COLO829 (cell line): ENCODE data around the gene MLPH.
"Not testable (repeated sequence)": the region's sequence is repeated elsewhere in the genome, so short reads cannot be mapped to it uniquely, and the experiment has no call there.

Source experiments
- DNase-seq: peaks from one replicate; pipeline ENCODE4 v3.0.0; 2012; ENCODE audit warnings: low spot score

MLPH gene

DNA sequence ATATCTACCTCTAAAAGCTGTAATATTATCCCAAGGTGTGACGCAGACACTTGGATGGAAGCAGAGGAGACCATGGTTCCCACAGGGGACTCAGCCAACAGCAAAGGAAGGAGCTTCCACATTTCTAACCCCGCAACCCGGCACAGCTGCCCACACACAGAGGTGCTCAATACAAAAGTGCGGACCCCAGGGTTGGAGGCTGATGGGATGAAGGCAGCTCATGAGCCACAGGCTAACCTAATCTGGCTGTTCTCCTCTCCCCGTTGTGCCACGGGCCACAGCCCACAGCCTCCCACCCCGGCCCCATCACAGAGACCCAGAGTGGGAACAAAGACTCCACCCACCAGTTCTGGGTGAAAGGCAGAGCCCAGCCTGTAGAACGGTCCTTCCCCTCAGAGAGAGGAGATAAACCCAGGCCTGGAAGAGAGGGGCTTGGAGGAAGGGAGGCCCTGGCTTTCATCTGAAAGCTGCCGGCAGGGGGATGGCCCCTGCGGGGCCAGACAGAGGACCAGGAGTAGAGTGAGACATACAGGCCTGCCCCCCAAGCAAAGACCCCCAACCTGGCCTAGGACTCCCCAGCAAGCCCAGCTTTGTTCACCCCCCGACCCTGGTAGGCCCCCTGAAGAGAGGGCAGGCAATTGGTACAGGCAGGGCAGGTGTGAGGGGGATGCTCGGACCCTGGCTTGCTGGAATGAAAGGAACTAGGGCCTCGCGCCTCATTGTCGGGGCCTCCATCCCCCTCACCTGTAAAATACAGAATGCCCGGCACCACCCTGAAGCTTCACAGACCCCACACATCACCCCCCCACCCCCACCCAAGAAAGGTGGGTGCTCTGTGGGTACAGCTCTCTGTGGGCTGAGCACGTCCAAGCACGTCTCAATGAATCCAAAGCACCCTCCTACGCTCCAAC lies 96.6 kb downstream of the MLPH start:
- no peak for DNase-seq

DNA sequence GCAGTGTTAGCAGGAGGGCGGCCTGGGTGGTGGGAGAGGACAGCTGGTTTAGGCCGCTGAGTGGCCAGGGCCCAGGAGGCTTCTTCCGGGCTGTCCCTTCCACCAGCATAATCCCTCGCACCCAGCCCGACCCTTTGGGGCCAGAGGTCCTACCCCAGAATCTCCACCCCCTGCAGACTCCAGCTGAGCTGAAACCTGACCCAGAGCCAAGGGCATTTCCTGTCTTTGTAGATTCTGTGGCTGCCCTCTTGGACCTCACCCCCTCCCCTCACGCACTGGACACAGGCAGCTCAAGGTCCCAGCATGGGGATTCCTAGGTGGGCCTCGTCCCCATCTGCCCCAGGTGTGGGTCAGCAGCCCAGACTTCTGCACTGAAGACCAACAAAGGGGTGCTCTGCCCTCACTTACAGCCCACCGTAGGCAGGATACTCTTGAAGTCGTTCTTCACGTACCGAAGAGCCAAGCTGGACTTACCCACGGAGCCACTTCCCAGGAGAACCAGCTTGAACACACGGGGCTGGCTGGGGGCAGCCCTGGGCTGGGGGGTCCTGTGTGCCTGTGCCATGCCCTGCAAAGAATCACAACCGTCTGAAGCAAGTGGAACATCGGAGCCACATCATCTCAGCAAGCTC lies 98.7 kb downstream of the MLPH start:
- DNase-seq: no peak

DNA sequence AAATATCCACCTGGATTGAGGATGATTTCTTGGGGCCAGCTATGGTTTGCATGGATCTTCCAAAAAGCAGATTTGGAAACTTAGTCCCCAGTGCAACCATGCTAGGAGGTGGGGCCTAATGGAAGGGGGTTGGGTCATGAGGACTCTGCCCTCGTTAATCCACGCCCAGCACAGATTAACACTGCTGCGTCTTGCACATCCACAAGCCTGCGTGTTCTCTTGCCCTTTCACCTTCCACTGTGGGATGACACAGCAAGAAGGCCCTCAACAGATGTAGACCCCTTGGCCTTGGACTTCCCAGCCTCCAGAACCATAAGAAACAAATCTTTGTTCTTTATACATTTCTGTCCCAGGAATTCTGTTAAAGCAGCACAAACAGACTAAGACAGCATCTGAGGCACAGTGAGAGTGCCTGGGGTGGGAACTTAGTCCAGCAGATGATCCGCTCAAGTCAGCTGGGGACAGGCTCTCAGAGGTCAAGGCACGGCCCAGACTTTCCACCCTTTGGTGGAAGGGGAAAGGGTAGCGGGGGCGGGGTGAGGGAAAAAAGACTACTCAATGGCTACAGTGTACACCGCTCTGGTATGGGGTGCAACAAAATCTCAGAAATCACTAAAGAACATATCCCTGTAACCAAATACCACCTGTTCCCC lies 101.1 kb downstream of the MLPH start:
- no peak for DNase-seq

DNA sequence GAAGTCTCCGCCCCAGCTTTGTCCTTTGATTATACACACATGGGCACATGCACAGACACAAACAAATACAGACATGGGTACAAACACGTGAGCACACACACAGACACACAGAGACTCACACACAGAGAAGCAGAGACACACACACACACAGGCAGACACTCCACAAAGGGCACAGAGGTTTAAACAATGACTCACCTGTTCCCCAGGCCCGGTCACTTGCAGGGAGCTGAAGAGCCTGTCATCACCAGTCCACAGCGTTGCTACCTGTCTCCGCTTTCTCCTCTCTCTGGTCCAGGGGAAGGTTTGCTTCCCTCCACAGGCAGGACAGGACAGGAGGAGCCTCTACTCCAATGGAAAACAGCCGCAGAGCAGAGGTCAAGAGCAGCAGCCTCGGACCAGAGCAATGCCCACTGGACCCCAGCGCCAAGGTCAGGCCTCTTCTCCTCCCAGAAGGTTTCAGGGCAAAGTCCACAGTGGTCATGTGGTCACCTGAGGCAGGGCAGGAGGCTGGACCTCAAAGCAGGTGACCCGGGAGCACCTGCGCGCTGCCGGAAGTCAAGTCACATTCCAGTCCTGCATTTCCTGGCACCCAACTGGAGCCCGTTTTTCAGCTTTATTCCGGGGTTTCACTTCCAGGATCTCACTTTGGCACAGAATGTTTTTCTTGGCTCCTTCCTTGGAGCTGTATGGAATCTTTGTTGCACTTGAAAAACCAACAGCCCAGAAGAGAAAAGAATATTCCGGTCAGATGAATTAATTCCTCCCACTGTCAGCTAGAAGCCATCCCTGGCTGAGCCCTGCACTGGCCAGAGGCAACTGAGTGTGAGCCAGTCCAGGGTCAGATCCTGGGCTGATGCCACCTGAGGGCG lies 103.5 kb downstream of the MLPH start, which contains the start of gene RAB17:
TSS of gene RAB17 (minus strand) at position 463 of the 869 bp plus-strand sequence. CDS start 4,580 bp downstream, outside the sequence.
- peak; percentile 40 for DNase-seq

DNA sequence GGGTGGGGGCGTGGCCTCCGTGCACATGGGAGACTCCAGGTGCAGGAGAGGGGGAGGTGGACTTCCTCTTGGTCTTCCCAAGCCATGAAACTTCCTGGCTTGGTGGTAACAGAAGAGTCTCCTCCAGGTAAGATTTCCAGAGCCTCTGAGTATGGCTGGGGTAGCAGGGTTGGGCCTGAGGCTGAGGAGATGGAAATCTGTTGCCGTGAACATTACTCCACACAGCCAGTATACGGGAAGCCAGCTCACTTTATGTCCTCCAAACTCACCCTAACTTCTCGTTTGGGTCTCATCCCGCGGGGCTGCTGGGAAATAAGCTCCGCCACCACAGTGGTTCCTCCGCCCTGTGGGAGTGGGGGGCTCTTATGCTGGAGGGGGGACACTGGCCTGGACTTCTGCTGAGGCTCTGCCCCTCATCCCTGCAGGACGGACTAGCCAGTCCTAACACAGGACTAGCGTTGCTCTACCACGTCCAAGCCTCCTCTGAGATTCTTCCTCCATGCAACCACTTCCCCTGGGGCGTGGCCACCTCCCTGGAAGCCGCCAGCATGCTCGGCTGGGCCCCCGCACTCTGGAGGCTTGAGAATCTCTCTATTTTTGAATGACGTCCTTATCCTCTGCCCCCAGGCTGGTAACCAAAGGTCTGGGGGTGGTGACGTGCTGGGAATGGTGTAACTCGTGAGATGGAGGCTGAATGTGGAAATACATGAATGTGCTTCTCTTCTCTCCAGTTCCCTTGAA lies 104.3 kb downstream of the MLPH start:
- peak; percentile 83 for DNase-seq

DNA sequence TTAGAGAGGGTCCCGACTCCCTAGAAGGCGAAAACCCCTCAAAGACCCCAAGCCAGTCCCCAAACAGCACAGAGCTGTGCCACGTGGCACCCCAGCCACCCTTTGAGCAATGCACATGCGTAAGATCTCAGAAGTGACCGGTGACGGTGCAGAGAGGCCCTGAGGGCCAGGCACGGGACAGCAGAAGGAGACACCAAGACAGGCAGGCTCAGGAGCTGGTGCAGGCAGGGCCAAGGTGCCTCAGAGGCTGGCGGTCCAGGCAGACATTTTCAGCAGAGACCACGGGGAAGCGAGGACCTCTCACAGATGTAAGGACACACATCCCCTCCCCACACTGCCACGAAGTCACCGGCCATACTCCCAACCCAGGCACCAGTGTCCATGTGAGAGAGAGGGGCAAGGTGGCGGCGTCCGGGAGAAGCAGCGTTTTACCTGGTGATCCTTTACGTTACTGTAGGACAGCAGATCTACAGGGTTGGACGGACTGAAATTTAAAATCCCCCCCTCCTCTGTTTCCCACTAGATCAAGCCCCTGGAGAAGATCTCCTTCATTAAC lies 105.5 kb downstream of the MLPH start:
- no peak for DNase-seq

DNA sequence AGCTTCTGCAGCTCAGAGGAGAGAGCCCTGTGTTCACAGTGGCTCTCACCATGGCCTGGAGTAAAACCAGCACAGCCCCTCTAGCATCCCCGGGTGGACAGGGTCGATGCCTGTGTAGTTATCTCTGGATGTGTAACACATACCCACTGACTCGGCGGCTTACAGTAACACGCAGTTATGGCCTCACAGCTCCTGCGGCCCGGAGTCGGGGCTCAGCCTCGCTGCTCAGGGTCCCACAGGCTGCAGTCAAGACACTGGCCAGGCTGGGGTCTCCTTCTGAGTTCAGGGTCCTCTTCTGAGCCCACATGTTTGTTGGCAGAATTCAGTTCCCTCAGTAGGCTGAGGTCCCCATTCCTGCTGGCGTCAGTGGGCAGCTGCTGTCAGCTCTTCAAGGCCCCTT lies 106.0 kb downstream of the MLPH start:
- DNase-seq: no peak

DNA sequence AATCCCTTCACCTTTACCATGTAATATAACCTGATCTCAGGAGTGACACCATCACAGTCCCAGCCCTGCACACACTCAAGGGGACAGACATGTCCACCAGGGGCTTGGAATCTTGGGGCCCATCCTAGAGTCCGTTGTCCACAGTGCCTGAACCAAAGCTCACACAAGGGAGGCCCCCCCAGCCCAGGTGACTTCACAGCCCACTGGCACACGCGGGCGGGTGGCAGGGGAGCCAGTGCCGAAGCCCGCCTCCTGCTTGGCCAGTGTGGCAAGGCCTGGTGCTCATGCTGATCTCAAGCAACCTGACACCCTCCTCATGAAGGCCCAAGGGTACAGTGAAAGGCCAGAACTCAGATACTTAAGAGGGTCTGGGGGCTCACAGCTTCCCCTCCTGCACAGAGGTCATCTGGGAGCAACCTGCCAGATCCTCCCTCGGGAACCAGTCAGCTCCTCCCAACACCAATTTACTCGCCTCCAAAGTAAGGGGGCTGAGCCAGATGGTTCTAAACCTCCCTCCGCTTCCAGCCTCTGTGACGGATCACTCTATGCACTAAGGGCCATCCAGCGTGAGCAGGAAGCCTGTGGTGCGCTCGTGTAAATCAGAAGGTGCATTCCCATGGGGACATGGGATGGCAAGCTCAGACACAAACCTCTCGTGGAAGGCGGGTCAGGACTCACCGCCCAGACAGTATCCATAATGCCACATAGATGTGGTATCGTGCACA lies 106.7 kb downstream of the MLPH start:
- no peak for DNase-seq

DNA sequence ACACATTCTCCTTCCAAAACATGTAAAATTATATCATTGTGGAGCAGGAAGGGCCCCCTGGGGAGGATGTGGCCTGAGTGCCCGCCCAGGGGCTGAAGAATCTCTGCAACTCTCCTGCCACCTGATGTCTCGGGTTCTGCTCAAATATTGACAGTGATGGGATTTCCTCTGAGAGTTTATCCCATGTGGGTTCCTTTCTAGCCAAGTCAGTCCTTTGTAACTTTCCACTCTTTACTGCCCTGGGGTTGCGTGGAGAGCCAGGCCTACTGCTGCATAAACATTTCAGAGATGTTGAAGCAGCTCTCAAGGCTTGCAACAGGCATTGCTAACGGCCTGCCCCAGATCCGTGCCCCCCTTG lies 107.4 kb downstream of the MLPH start:
- DNase-seq: no peak

DNA sequence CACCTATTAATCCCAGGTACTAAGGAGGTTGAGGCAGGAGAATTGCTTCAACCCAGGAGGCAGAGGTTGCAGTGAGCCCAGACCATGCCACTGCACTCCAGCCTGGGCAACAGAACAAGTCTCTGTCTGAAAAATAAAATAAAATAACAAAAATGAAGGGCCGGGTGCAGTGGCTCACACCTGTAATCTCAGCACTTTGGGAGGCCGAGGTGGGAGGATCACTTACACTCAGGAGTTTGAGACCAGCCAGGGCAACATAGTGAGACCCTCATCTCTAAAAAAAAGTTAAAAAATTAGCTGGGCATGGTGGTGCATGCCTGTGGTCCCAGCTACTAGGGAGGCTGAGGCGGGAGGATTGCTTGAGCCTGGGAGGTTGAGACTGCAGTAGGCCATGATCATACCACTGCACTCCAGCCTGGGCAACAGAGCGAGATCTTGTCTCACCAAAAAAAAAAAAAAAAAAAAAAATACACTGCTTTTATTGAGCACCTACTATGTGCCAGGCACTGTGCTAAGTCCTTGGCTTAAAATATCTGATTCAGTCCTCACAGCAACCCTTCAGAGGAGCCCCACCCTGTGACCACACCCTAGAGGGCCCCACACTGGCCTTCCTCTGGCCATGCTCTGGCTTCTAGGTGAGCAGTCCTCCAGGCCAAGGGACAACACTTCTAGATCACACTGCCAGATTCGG lies 108.9 kb downstream of the MLPH start:
- not testable (repeated sequence) for DNase-seq

DNA sequence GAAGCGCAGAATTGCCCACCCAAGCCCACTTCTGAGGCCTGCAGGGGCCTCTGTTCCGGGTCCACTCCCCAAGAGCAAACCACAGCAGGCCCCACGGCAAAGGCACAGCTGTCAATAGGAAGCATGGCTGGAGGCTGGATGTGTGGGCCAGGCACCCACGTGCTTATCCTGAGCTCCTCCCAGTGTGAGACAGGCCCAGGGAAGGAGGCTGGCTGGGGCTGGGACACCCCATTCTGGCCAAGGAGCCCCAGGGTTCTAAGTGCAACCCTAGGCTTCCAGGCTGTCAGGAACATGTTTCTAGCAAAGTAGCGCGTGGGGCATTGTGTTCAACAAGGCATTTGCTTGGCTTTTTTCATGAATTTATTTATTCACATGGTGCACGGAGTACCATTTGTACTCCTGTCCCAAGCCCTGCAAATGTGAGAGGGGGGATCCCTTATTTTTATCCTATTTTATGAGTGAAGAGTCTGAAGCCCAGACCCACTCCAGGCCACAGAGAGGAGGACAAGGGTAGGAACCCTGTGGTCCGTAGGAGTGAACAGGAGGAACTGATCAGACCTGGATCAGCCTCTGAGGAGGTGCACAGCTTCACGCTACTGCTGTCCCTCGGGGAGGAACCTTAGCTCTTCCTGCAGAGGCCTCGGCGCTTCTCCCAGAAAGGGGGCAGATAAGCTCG lies 109.6 kb downstream of the MLPH start:
- DNase-seq: no peak

DNA sequence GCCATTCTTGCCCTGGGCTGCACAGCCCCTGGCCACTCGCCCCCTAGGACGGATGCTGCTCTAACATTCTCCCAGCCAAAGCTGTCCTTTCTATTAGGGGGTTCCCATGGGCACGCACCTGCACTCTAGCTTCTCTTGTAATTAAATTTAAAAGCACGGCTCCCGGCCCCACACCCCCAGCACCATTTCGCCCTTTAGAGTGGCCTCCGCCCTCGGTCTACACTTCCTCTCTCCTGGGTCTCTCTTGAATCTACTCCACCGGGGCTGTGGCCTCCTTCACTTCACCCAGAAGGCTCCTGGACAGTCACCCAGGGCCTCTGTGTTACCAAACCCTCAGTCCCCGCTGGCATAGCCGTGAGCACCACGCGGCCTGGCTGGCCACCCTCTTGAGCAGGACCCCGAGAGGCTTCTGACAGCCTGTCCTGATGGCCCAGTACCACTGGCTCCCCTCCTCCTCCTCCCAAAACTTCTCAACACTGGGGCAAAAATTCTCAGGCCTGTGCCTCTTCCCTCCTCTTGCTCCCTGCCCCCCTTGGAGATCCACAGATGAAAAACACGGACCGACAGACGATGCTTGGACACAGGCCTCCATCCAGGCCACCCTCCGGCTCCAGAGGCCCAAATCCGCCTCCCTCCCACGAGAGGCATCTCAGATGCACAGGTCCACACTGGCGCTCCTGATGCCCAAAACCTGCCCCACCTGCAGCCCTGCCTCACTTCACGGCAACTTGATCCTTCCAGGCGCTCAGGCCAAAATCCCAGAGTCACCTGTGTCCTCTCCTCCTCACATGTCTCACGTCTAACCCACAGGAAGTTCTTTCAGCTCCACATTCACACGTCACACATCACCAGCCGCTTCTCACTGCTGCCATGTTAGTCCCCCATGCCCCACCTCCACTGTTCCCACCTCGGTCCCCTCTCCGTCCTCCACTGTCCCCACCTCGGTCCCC lies 110.4 kb downstream of the MLPH start:
- no peak for DNase-seq

DNA sequence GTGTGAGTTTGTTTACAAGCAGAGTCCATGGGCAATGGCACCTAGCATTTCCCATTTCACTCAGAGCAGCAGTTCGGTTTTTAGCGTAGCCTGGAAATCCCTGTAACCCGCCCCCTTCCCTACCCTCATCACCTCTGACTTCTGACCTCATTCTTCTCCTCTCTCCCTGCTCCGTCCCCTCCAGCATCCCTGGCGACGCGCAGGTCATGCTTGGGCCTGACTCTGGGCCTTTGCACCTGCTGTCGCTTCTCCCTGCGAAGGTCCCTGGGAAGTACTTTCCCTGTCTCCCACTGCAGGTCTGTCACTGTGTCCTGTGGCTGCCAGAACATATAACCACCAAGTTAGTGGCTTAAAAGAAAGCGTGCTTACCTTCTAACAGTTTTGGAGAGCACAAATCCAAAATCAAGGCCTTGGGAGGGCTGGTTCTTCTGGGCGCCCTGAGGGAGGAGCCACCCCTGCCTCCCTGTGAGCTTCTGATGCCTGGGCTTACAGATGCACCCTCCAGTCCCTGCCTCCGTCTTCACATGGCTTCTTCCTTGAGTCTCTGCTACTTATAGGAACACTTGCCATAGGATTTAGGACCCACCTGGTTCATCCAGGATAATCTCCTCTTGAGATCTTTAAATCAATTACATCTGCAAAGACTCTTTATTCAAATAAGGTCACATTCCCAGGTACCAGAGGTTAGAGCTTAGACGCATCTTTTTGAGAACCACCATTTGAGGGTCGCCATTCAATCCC lies 111.6 kb downstream of the MLPH start:
- no peak for DNase-seq

DNA sequence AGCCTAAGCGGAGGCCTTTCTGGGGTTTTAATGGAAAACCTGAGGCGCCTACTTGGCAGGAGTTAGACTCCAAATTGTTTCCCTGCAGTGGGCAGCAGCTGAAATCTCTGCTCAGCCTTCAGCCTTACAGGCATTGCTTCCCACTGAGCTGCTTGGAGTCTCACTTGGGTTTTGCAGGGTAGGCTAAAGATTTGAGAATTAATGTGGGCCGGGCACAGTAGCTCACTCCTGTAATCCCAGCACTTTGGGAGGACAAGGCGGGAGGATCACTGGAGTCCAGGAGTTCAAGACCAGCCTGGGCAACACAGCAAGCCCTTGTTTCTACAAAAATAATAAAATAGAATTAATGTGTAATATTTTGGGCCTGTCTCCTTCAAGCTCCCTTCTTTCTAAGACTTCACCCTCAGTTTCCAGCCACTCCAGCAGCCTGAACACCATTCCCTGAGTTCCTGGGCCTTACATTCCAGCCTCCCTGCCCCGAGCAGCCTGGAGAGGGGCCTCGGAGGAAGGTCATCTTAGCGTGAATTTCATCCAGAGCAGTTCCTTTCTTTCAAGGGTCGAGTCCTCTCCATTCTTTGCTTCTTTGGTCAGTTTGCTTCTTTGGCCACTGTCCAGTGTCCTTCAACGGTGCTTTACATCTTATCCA lies 112.5 kb downstream of the MLPH start:
- no peak for DNase-seq

DNA sequence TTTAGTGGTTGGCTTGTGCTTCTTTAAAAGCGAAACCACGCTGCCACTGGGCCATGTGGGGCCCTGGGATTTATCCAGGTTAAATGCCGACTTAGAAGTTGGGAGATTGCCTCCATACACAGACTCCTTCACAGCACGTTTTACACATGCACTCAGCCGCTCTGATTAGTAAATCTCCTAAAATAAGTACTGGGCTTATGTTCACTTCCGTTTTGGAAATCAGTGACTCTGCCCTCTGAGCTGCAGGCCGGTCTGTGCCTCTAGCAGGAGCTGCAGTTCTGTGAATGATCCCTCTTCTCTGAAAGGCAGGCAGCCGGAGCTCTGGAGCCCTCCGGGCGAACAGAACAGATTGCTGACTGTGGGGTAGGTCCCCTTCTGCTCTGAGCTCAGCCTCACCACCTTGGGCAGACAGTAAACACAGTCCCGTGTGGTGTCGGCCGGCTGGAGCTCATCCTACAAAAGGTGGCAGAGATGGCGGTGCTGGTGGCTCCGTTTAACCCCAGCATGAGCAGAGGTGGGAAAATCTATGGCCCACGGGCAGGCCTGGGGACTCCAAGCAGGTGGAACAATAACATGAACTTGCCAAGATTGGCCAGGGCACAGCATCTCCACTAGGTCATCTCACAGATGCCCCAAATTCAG lies 113.3 kb downstream of the MLPH start:
- DNase-seq: peak; percentile 39

DNA sequence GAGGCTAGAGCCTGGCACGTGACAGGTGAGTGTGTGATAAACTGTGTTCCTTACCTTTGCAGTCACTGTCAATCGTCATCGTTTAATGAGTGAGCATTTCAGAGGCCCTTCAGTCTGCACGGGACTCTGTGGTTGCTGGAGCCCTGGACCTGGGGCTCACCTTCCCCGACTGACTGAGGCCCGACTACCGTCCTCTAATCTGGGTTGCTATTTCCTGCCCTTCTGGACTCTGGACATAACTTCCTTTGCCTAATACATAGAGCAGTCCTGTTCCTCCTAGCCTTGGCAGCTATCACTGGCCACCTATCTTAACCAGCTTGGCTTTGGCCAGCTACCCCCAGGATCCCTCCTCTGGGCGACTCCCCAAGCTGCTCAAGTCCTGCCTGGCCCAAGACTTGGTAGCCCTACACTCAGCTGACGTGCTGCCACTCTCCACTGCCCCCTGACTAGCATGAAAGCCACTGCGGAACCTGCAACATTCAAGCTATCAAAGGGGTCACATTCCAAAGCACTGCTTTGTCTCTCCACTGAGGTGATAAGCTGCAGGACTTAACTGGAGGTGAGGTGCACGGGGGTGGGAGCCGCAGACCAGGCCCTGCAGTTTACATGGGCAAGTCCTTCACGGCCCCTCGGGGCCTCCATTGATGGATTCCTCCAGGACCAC lies 114.5 kb downstream of the MLPH start:
- DNase-seq: no peak
